Left lung (tissue), 14 donors: ENCODE data around the gene TADA2A. TPM values are rescaled to one million over a fixed set of nuclear protein-coding genes. Genes with fewer than 3 reads are reported as not detected.

Experiments used
- ATAC-seq: fragments of 200-7000 bp; cut with Tn5 transposase; one replicate; pipeline ENCODE4 v1.9.1; 2020; ENCODE audit warnings: moderate library complexity
- DNase-seq, 4 donors: peaks; one replicate each; pipeline ENCODE4 v3.0.0-alpha.2; 2013 to 2020
- H3K27ac ChIP-seq, 2 donors: fragments of 200-600 bp; sonication (generic) in 1 of 2; one replicate each; pipeline versions ENCODE4 v1.5.0 to v1.8.0; 2020 to 2021
- H3K27me3 ChIP-seq, 2 donors: fragments of 200-600 bp; sonication (generic) in 1 of 2; one replicate each; pipeline versions ENCODE4 v1.5.0 to v1.8.0; 2020 to 2021
- H3K36me3 ChIP-seq, 2 donors: fragments of 200-600 bp; sonication (generic) in 1 of 2; one replicate each; pipeline versions ENCODE4 v1.5.0 to v1.8.0; 2020 to 2021
- H3K4me1 ChIP-seq, 2 donors: fragments of 200-600 bp; one replicate each; pipeline ENCODE4 v1.8.0; 2021
- H3K4me3 ChIP-seq, 2 donors: fragments of 200-600 bp; sonication (generic) in 1 of 2; one replicate each; pipeline versions ENCODE4 v1.5.0 to v1.8.0; 2020 to 2021; ENCODE audit warnings: mild to moderate bottlenecking in 1 of 2
- H3K9me3 ChIP-seq, 2 donors: fragments of 200-600 bp; sonication (generic) in 1 of 2; one replicate each; pipeline versions ENCODE4 v1.5.0 to v1.8.0; 2020 to 2021
- CTCF ChIP-seq, 2 donors: fragments of 200-600 bp; sonication (generic) in 1 of 2; IDR thresholded peaks; one replicate each; pipeline versions ENCODE4 v1.5.0 to v1.8.0; 2021; ENCODE audit warnings: antibody characterized with exemption in 2 of 2
- intact Hi-C, 2 donors: fragments of 100-400 bp; cut with DNase I; formaldehyde crosslinking; loops; one replicate each; pipeline versions ENCODE4 v1.11.2 to v1.14.2; 2022
- long read RNA-seq, 12 donors: library from polyadenylated mRNA in 2 of 12; unstranded in 2 of 12; transcript quantifications; one replicate each; pipeline ENCODE4 v2.0.0 and lab custom pipeline, GENCODE V29; 2019 to 2026
- polyA plus RNA-seq, 6 donors: library from polyadenylated mRNA; unstranded; fragments of 120-200 nt; gene quantifications; one replicate each; pipeline ENCODE4 v1.2.1, GENCODE V29; 2013; ENCODE audit not compliant: insufficient read length in 6 of 6
- total RNA-seq, 2 donors: library from RNA; stranded (reverse); fragmentation: NEBNext Ultra II Directional; extraction: Animal tissue kit (Norgen Biotek cat#: 25700); gene quantifications; one replicate each; pipeline ENCODE4 v1.2.1, GENCODE V29; 2021
- donor health status: DM: no; HTN: yes; CAD: no.
- donor health status: DM: no; HTN: no; CAD: no.

The TADA2A gene
- total RNA-seq: 10 to 100 TPM; 16.3 to 17.9 TPM
- 10 to 100 TPM; 28.1 to 34.7 (median 29.3) TPM for polyA plus RNA-seq
- long read RNA-seq, donor 1, full-length matches to known transcripts: 6 of 6 reads
- long read RNA-seq, donor 1, partial matches to known transcripts: 0 of 6 reads
- long read RNA-seq, donor 1, other reads (novel, unspliced or antisense): 0 of 6 reads
- long read RNA-seq, donor 2, partial matches to known transcripts: 5 of 8 reads
- long read RNA-seq, donor 2, other reads (novel, unspliced or antisense): 0 of 8 reads
- long read RNA-seq, donor 3, partial matches to known transcripts: 0 of 1 reads
- long read RNA-seq, donor 3, other reads (novel, unspliced or antisense): 0 of 1 reads
- long read RNA-seq, donor 4, partial matches to known transcripts: 3 of 4 reads
- long read RNA-seq, donor 4, other reads (novel, unspliced or antisense): 1 of 4 reads
- long read RNA-seq, donor 5, partial matches to known transcripts: 0 of 1 reads
- long read RNA-seq, donor 5, other reads (novel, unspliced or antisense): 0 of 1 reads
- long read RNA-seq, donor 6, full-length matches to known transcripts: 3 of 3 reads
- long read RNA-seq, donor 6, partial matches to known transcripts: 0 of 3 reads
- long read RNA-seq, donor 6, other reads (novel, unspliced or antisense): 0 of 3 reads
- long read RNA-seq, donor 7, full-length matches to known transcripts: 1 of 1 reads
- long read RNA-seq, donor 7, partial matches to known transcripts: 0 of 1 reads
- long read RNA-seq, donor 7, other reads (novel, unspliced or antisense): 0 of 1 reads
- long read RNA-seq, donor 8, full-length matches to known transcripts: 3 of 3 reads
- long read RNA-seq, donor 8, partial matches to known transcripts: 0 of 3 reads
- long read RNA-seq, donor 8, other reads (novel, unspliced or antisense): 0 of 3 reads
- long read RNA-seq, donor 9: 0 reads
- long read RNA-seq, donor 10, full-length matches to known transcripts: 2 of 5 reads
- long read RNA-seq, donor 10, partial matches to known transcripts: 3 of 5 reads
- long read RNA-seq, donor 10, other reads (novel, unspliced or antisense): 0 of 5 reads
- long read RNA-seq, donor 11: 0 reads
- long read RNA-seq, donor 12, partial matches to known transcripts: 0 of 1 reads
- long read RNA-seq, donor 12, other reads (novel, unspliced or antisense): 0 of 1 reads

- intact Hi-C loops: no loop called here
- Histone ChIP-seq H3K9me3 (no peaks in the 10 kb centered on the region), H3K4me1 (peaks cover 5 to 29% of the 10 kb centered on the region in 2 donors), H3K4me3 (peak within 1 kb of the TSS; percentile 72 to 86), H3K27ac (peak within 1 kb of the TSS; percentile 86 to 93), H3K36me3 (peaks cover 0 to 10% of the 10 kb centered on the region in 2 donors), H3K27me3 (no peaks in the 10 kb centered on the region)
- TF ChIP-seq CTCF (IDR thresholded peaks at IDR 0.05): peak; percentile 15 to 21
- ATAC-seq: peak; percentile 96
- DNase-seq: peak; percentile 65 to 93 (median 80)
Observed at GRCh38 chr17:37406635-37407461, at the start of gene TADA2A, which contains the start of gene ACACA. Gene TADA2A (plus strand): TSS chr17:37406886. CDS start chr17:37411366, 4,480 bp downstream. Gene ACACA (minus strand): TSS chr17:37406836. CDS start chr17:37406299, 537 bp downstream.

GRCh38 chr17:37358098-37358829, 48.4 kb upstream of the TADA2A start:
- ATAC-seq: peak; percentile 36
- intact Hi-C loops: no loop called here

GRCh38 chr17:37358830-37359681, 47.6 kb upstream of the TADA2A start:
- Histone ChIP-seq H3K4me3 (peak overlapping the region; percentile 95 to 96), H3K4me1 (peaks cover 0 to 30% of the 10 kb centered on the region in 2 donors), H3K9me3 (no peaks in the 10 kb centered on the region), H3K27me3 (no peaks in the 10 kb centered on the region), H3K27ac (peak overlapping the region; percentile 72 to 91), H3K36me3 (no peaks in the 10 kb centered on the region)
- TF ChIP-seq CTCF (IDR thresholded peaks at IDR 0.05): peak; percentile 18 to 53
- DNase-seq (peak; percentile 89 to 98 (median 94)), ATAC-seq (peak; percentile 90)
- intact Hi-C loops: no loop called here

More at GRCh38 chr17:37358098-37358829, 48.4 kb upstream of the TADA2A start:
- Histone ChIP-seq H3K27ac (peak overlapping the region; percentile 72 to 91), H3K4me1 (peaks cover 0 to 30% of the 10 kb centered on the region in 2 donors), H3K4me3 (peak overlapping the region; percentile 95 to 96), H3K36me3 (no peaks in the 10 kb centered on the region), H3K27me3 (no peaks in the 10 kb centered on the region), H3K9me3 (no peaks in the 10 kb centered on the region)
- TF ChIP-seq CTCF (IDR thresholded peaks at IDR 0.05): no peak
- DNase-seq: peak; percentile 50 to 76 (median 66)
